CD4-positive, alpha-beta T cell treated with Interleukin-21 for 1 hour (primary cell): ENCODE data around the gene FAM3D.

ENCODE experiments used
- DNase-seq: peaks from one replicate; pipeline ENCODE4 v3.0.0-alpha.2; 2020

FAM3D gene

GRCh38 chr3:58588030-58588614 is 78.5 kb downstream of the FAM3D start:
- no peak for DNase-seq

DNA sequence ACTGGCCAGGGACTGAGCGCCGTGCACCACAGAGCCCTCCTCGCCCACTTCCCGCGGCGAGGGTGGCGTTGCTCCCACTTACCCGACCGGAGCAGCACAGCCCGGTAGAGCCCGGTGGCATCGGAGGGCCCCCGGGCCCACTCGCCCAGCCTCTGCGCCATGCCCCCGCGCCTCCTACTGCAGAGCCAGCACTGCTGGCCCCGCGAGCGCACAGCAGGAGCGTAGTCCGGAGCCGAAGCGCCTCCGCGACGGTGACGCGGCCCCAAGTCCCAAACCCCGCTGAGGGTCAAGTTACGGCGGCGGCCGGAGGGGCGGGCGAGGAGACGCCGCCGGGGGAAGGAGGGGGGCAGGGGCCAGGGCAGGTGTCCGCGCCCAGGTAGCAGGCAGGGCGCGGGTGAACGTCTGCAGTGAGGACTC is 79.8 kb downstream of the FAM3D start:
- no peak for DNase-seq

- no peak for DNase-seq
Measured at GRCh38 chr3:58585994-58586393, 80.6 kb downstream of the FAM3D start.

GRCh38 chr3:58585005-58585786 is 81.4 kb downstream of the FAM3D start:
- peak; percentile 50 for DNase-seq

DNA sequence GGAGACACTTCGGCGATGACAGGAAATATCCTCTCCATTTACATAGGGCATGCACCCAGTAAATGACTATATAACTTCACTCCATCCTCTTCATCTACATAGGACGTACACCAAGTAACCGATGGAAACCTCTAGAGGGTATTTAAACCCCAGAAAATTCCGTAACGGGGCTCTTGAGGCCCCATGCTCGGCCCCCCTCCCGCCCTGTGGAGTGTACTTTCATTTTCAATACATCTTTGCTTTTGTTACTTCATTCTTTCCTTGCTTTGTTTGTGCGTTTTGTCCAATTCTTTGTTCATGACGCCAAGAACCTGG is 81.9 kb downstream of the FAM3D start:
- DNase-seq = peak; percentile 12
